ENCODE data around the gene MACROD1. TPM values are rescaled to one million over a fixed set of nuclear protein-coding genes. Genes with fewer than 3 reads are reported as not detected.
A peak's percentile ranks its signal among the peaks of the same experiment; 100 is the strongest.

The MACROD1 gene
- total RNA-seq, 5 donors from 2014 or later (not counting 1 experiment from before 2014, with no cell fraction given) = 6.0 to 14.8 (median 10.4) TPM

GRCh38 chr11:64208086-64208795 is 42.3 kb upstream of the MACROD1 start:
- H3K9me3 Mint-ChIP-seq = no peaks in the 10 kb centered on the region
- no peaks in the 10 kb centered on the region for H3K27me3 ChIP-seq (replicated peaks in 1 of 2; ENCODE audit: control insufficient read depth in 2 of 2, extremely low read depth in 1 of 2, insufficient read depth in 2 of 2, low read length in 1 of 2)
- H3K9me3 ChIP-seq = no peaks in the 10 kb centered on the region
- ChIA-PET POLR2A (interaction anchor here in 1 of 2 donors (0.5 to 0.6 kb wide), 2 partner anchors 59 to 75 kb away, joined by 3 to 4 read pairs; no protein-coding TSS in a partner anchor), CTCF (interaction anchor here (0.5 to 4.8 kb wide), 6 partner anchors 17 to 590 kb away, joined by 3 to 122 read pairs (median 6); partner anchors contain the start of genes CATSPERZ (in 1 of the 2), ESRRA (in 1 of the 2), NUDT22 (in 1 of the 2) and TRPT1 (in 1 of the 2))
- peaks cover 14 to 63% of the 10 kb centered on the region in 2 experiments for H3K4me1 ChIP-seq (ENCODE audit: control insufficient read depth in 1 of 2, extremely low read depth in 1 of 2, insufficient read depth in 2 of 2, low read length in 2 of 2)
- ATAC-seq (replicated peaks in 1 of 4) = peak in 1 of 4 experiments; percentile 1
- H3K36me3 Mint-ChIP-seq = peaks cover 17% of the 10 kb centered on the region
- 46% methylated on average over 17 of the region's 23 CpGs for WGBS (ENCODE audit: insufficient coverage)
- no peak for DNase-seq
- H3K36me3 ChIP-seq (ENCODE audit: control insufficient read depth in 2 of 2, extremely low read depth in 1 of 2, insufficient read depth in 1 of 2, low read length in 1 of 2) = peaks cover 23 to 53% of the 10 kb centered on the region in 2 donors
- H3K27me3 Mint-ChIP-seq = no peaks in the 10 kb centered on the region
- peak overlapping the region; percentile 95 for H3K27ac Mint-ChIP-seq
- peak overlapping the region; percentile 60 for H3K27ac ChIP-seq (ENCODE audit: low read length)
- peak overlapping the region; percentile 87 to 100 for H3K4me3 ChIP-seq (ENCODE audit: control insufficient read depth in 1 of 2, extremely low read depth in 1 of 2, low read length in 1 of 2)
- peak overlapping the region; percentile 90 to 92 (median 91) for H3K4me3 Mint-ChIP-seq
- peaks cover 41 to 60% (median 60%) of the 10 kb centered on the region in 3 donors for H3K4me1 Mint-ChIP-seq

GRCh38 chr11:64207256-64208085 is 41.6 kb upstream of the MACROD1 start:
- H3K4me1 Mint-ChIP-seq = peaks cover 40 to 58% (median 57%) of the 10 kb centered on the region in 3 donors
- Histone ChIP-seq H3K9me3 (no peaks in the 10 kb centered on the region), H3K4me1 (ENCODE audit: control insufficient read depth in 1 of 2, extremely low read depth in 1 of 2, insufficient read depth in 2 of 2, low read length in 2 of 2) (peaks cover 14 to 63% of the 10 kb centered on the region in 2 experiments), H3K4me3 (ENCODE audit: control insufficient read depth in 1 of 2, extremely low read depth in 1 of 2, low read length in 1 of 2) (peak overlapping the region; percentile 87 to 100), H3K27me3 (replicated peaks in 1 of 2; ENCODE audit: control insufficient read depth in 2 of 2, extremely low read depth in 1 of 2, insufficient read depth in 2 of 2, low read length in 1 of 2) (no peaks in the 10 kb centered on the region), H3K36me3 (ENCODE audit: control insufficient read depth in 2 of 2, extremely low read depth in 1 of 2, insufficient read depth in 1 of 2, low read length in 1 of 2) (peaks cover 22 to 59% of the 10 kb centered on the region in 2 donors), H3K27ac (ENCODE audit: low read length) (peak overlapping the region; percentile 60)
- peak overlapping the region; percentile 95 for H3K27ac Mint-ChIP-seq
- H3K4me3 Mint-ChIP-seq = peak overlapping the region; percentile 90 to 92 (median 91)
- H3K36me3 Mint-ChIP-seq = peaks cover 17% of the 10 kb centered on the region
- peak; percentile 70 to 76 (median 72) for ATAC-seq (replicated peaks in 1 of 4)
- 0% methylated on average over 18 of the region's 30 CpGs for WGBS (ENCODE audit: insufficient coverage)
- H3K9me3 Mint-ChIP-seq = no peaks in the 10 kb centered on the region
- ChIA-PET CTCF (interaction anchor here (0.5 to 4.8 kb wide), 12 partner anchors 11 to 591 kb away, joined by 3 to 122 read pairs (median 4); partner anchors contain the start of genes NUDT22 (in 2 of the 2), CATSPERZ (in 1 of the 2), ESRRA (in 1 of the 2) and PRDX5 (in 1 of the 2)), POLR2A (interaction anchor here (0.5 to 0.6 kb wide), 4 partner anchors 60 to 161 kb away, joined by 3 to 9 read pairs (median 4); no protein-coding TSS in a partner anchor)
- no peaks in the 10 kb centered on the region for H3K27me3 Mint-ChIP-seq
- DNase-seq = peak; percentile 58 to 83 (median 72)

GRCh38 chr11:64206457-64207255 is 40.7 kb upstream of the MACROD1 start, which contains the start of gene FERMT3:
FERMT3 (plus strand) TSS chr11:64206721; CDS start chr11:64207365, 644 bp downstream.
- ChIA-PET CTCF (interaction anchor here (0.6 to 4.8 kb wide), 14 partner anchors 8 to 111 kb away, joined by 3 to 122 read pairs (median 4); partner anchors contain the start of genes CATSPERZ (in 1 of the 2), ESRRA (in 1 of the 2), FKBP2 (in 1 of the 2) and NUDT22 (in 1 of the 2)), POLR2A (interaction anchor here (0.6 to 1.8 kb wide), 2 partner anchors 101 to 111 kb away, joined by 3 to 6 read pairs; partner anchors contain the start of genes PRDX5 (in 1 of the 2) and TRMT112 (in 1 of the 2))
- Mint-ChIP-seq H3K36me3 (peaks cover 15% of the 10 kb centered on the region), H3K4me1 (peaks cover 38 to 52% (median 52%) of the 10 kb centered on the region in 3 donors), H3K27ac (peak within 1 kb of the TSS; percentile 95), H3K9me3 (no peaks in the 10 kb centered on the region), H3K27me3 (no peaks in the 10 kb centered on the region), H3K4me3 (peak within 1 kb of the TSS; percentile 90 to 92 (median 91))
- DNase-seq = peak; percentile 56 to 83 (median 65)
- H3K9me3 ChIP-seq = no peaks in the 10 kb centered on the region
- H3K4me3 ChIP-seq (ENCODE audit: control insufficient read depth in 1 of 2, extremely low read depth in 1 of 2, low read length in 1 of 2) = peak within 1 kb of the TSS; percentile 87 to 100
- 0% methylated on average over 20 of the region's 27 CpGs for WGBS (ENCODE audit: insufficient coverage)
- peak; percentile 72 to 75 (median 74) for ATAC-seq (replicated peaks in 1 of 4)
- peaks cover 23 to 54% of the 10 kb centered on the region in 2 donors for H3K36me3 ChIP-seq (ENCODE audit: control insufficient read depth in 2 of 2, extremely low read depth in 1 of 2, insufficient read depth in 1 of 2, low read length in 1 of 2)
- peaks cover 14 to 58% of the 10 kb centered on the region in 2 experiments for H3K4me1 ChIP-seq (ENCODE audit: control insufficient read depth in 1 of 2, extremely low read depth in 1 of 2, insufficient read depth in 2 of 2, low read length in 2 of 2)
- no peaks in the 10 kb centered on the region for H3K27me3 ChIP-seq (replicated peaks in 1 of 2; ENCODE audit: control insufficient read depth in 2 of 2, extremely low read depth in 1 of 2, insufficient read depth in 2 of 2, low read length in 1 of 2)
- peak within 1 kb of the TSS; percentile 60 for H3K27ac ChIP-seq (ENCODE audit: low read length)

GRCh38 chr11:64204464-64204989 is 38.6 kb upstream of the MACROD1 start:
- Histone ChIP-seq H3K27me3 (replicated peaks in 1 of 2; ENCODE audit: control insufficient read depth in 2 of 2, extremely low read depth in 1 of 2, insufficient read depth in 2 of 2, low read length in 1 of 2) (no peaks in the 10 kb centered on the region), H3K4me3 (ENCODE audit: control insufficient read depth in 1 of 2, extremely low read depth in 1 of 2, low read length in 1 of 2) (no peak overlapping the region), H3K36me3 (ENCODE audit: control insufficient read depth in 2 of 2, extremely low read depth in 1 of 2, insufficient read depth in 1 of 2, low read length in 1 of 2) (peaks cover 18 to 55% of the 10 kb centered on the region in 2 donors), H3K4me1 (ENCODE audit: control insufficient read depth in 1 of 2, extremely low read depth in 1 of 2, insufficient read depth in 2 of 2, low read length in 2 of 2) (peaks cover 14 to 49% of the 10 kb centered on the region in 2 experiments), H3K27ac (ENCODE audit: low read length) (no peak overlapping the region), H3K9me3 (no peaks in the 10 kb centered on the region)
- Mint-ChIP-seq H3K4me1 (peaks cover 36 to 47% (median 47%) of the 10 kb centered on the region in 3 donors), H3K9me3 (no peaks in the 10 kb centered on the region), H3K27me3 (no peaks in the 10 kb centered on the region), H3K36me3 (peaks cover 29% of the 10 kb centered on the region), H3K27ac (peak overlapping the region; percentile 85 to 87), H3K4me3 (peak overlapping the region; percentile 17 to 68 (median 65))
- ChIA-PET POLR2A (interaction anchor here (0.6 to 1.0 kb wide), 4 partner anchors 97 to 222 kb away, joined by 3 to 7 read pairs (median 4); partner anchors contain the start of gene ESRRA (in 1 of the 2)), CTCF (interaction anchor here (0.7 to 4.8 kb wide), 20 partner anchors 9 to 1477 kb away, joined by 3 to 122 read pairs (median 4); partner anchors contain the start of genes BAD (in 1 of the 2), CATSPERZ (in 1 of the 2), ESRRA (in 1 of the 2) and FKBP2 (in 1 of the 2))
- peak; percentile 68 to 95 (median 83) for DNase-seq
- peak; percentile 46 to 70 (median 48) for ATAC-seq (replicated peaks in 1 of 4)
- 17% methylated on average over 1 of the region's 7 CpGs for WGBS (ENCODE audit: insufficient coverage)

- ATAC-seq (replicated peaks in 1 of 4) (no peak), DNase-seq (no peak)
- WGBS (ENCODE audit: insufficient coverage) = 100% methylated on average over 3 of the region's 16 CpGs
- Mint-ChIP-seq H3K27ac (peak overlapping the region; percentile 85 to 87), H3K4me3 (no peak overlapping the region), H3K4me1 (peaks cover 33 to 45% (median 44%) of the 10 kb centered on the region in 3 donors), H3K9me3 (no peaks in the 10 kb centered on the region), H3K27me3 (no peaks in the 10 kb centered on the region), H3K36me3 (peaks cover 29% of the 10 kb centered on the region)
- Histone ChIP-seq H3K4me3 (ENCODE audit: control insufficient read depth in 1 of 2, extremely low read depth in 1 of 2, low read length in 1 of 2) (no peak overlapping the region), H3K36me3 (ENCODE audit: control insufficient read depth in 2 of 2, extremely low read depth in 1 of 2, insufficient read depth in 1 of 2, low read length in 1 of 2) (peaks cover 16 to 52% of the 10 kb centered on the region in 2 donors), H3K27me3 (replicated peaks in 1 of 2; ENCODE audit: control insufficient read depth in 2 of 2, extremely low read depth in 1 of 2, insufficient read depth in 2 of 2, low read length in 1 of 2) (no peaks in the 10 kb centered on the region), H3K27ac (ENCODE audit: low read length) (no peak overlapping the region), H3K4me1 (ENCODE audit: control insufficient read depth in 1 of 2, extremely low read depth in 1 of 2, insufficient read depth in 2 of 2, low read length in 2 of 2) (peaks cover 14 to 44% of the 10 kb centered on the region in 2 experiments), H3K9me3 (no peaks in the 10 kb centered on the region)
- CTCF ChIA-PET = interaction anchor here (0.7 to 4.8 kb wide), 19 partner anchors 10 to 1477 kb away, joined by 3 to 122 read pairs (median 5); partner anchors contain the start of genes BAD (in 1 of the 2), CATSPERZ (in 1 of the 2), ESRRA (in 1 of the 2) and FKBP2 (in 1 of the 2)
- POLR2A ChIA-PET = interaction anchor here in 1 of 2 donors (0.6 kb wide), 1 partner anchor 101 kb away, joined by 3 read pairs; the partner anchor contains the start of gene ESRRA
Measured at GRCh38 chr11:64204080-64204440, 38.1 kb upstream of the MACROD1 start.
